Stomach (tissue), 9 donors: ENCODE results near the gene TAPBP. TPM values are rescaled to one million over a fixed set of nuclear protein-coding genes. Genes with fewer than 3 reads are reported as not detected.
"Not testable (repeated sequence)": the region's sequence is repeated elsewhere in the genome, so short reads cannot be mapped to it uniquely, and the experiment has no call there.

Source experiments
- DNase-seq, 2 donors: peaks; one replicate each; pipeline versions ENCODE4 v3.0.0 to v3.0.0-alpha.2; 2013 to 2019
- H3K27ac ChIP-seq, 5 donors: fragments of 200-600 bp in 4 of 5; sonication (generic) in 4 of 5; one replicate each; pipeline ENCODE4 v1.5.1; 2013 to 2019; ENCODE audit warnings: mild to moderate bottlenecking in 1 of 5, moderate library complexity in 1 of 5
- H3K27me3 ChIP-seq, 3 donors: fragments of 200-600 bp; sonication (generic); one replicate each; pipeline ENCODE4 v1.5.1; 2017 to 2019; ENCODE audit warnings: mixed run types in 1 of 3
- H3K36me3 ChIP-seq, 4 donors: fragments of 200-600 bp; sonication (generic); 1 replicate in 3 of 4; 2 replicates in 1 of 4; pipeline ENCODE4 v1.5.1; 2016 to 2019
- H3K4me1 ChIP-seq, 4 donors: fragments of 200-600 bp; sonication (generic); one replicate each; pipeline ENCODE4 v1.5.1; 2016 to 2019
- H3K4me3 ChIP-seq, 4 donors: fragments of 200-600 bp; sonication (generic) in 3 of 4; one replicate each; pipeline ENCODE4 v1.5.1; 2016 to 2019; ENCODE audit warnings: mild to moderate bottlenecking in 1 of 4
- H3K9me3 ChIP-seq, 4 donors: fragments of 200-600 bp; sonication (generic); one replicate each; pipeline ENCODE4 v1.5.1; 2016 to 2019
- CTCF ChIP-seq, 7 experiments: fragments of 450-650 bp in 4 of 7; fragments of 200-600 bp in 3 of 7; sonication (generic) in 3 of 7; IDR thresholded peaks; one replicate each; pipeline ENCODE4 v1.5.1; 2016 to 2019; ENCODE audit warnings: antibody characterized with exemption in 7 of 7, control low read depth in 2 of 7, mild to moderate bottlenecking in 1 of 7
- EP300 ChIP-seq: sonication (generic); formaldehyde crosslinking; IDR thresholded peaks from one replicate; pipeline ENCODE4 v1.6.1; 2017; ENCODE audit warnings: antibody characterized with exemption
- POLR2A ChIP-seq, 4 donors: fragments of 450-650 bp; IDR thresholded peaks; one replicate each; pipeline ENCODE4 v1.6.1; 2016; ENCODE audit warnings: antibody characterized with exemption in 4 of 4, control low read depth in 2 of 4, mild to moderate bottlenecking in 1 of 4, moderate library complexity in 1 of 4
- POLR2AphosphoS5 ChIP-seq, 3 donors: sonication (generic); formaldehyde crosslinking; IDR thresholded peaks; one replicate each; pipeline ENCODE4 v1.6.1; 2016; ENCODE audit warnings: antibody characterized with exemption in 3 of 3
- WGBS, 5 donors: extraction: QIAGEN DNeasy Blood & Tissue Kit in 3 of 5; methylation state at CpG; one replicate each; pipeline versions ENCODE4 v1.1.5 to v1.1.7; 2013 to 2018; 5-methylcytosine and 5-hydroxymethylcytosine counted together
- intact Hi-C: fragments of 100-400 bp; cut with DNase I; formaldehyde crosslinking; loops from one replicate; pipeline ENCODE4 v1.15.1; 2023; ENCODE audit warnings: low total_unique reads
- polyA plus RNA-seq, 3 donors: library from polyadenylated mRNA; stranded (reverse); fragments of 200-250 nt; gene quantifications; one replicate each; pipeline ENCODE4 v1.2.3, GENCODE V29; 2013
- total RNA-seq, 5 donors: library from RNA; depleted of rRNA; stranded (reverse); fragments of >200 nt; gene quantifications; one replicate each; pipeline versions ENCODE4 v1.1.0 to v1.2.3, GENCODE V29; 2014 to 2016
- donor health status: healthy with polysubstance abuse.
- donor health status: Bipolar disorder and iron deficiency.
- donor health status: healthy.

The TAPBP gene
- total and polyA plus RNA-seq, 8 donors, result 17.0 to 242 (median 52.0) TPM

- Histone ChIP-seq H3K9me3 (no peaks in the 10 kb centered on the region), H3K4me1 (peaks cover 37 to 61% (median 56%) of the 10 kb centered on the region in 4 donors), H3K36me3 (peaks cover 57 to 66% (median 65%) of the 10 kb centered on the region in 4 donors), H3K4me3 (peak overlapping the region; percentile 63 to 77 (median 70)), H3K27me3 (no peaks in the 10 kb centered on the region), H3K27ac (peak overlapping the region; percentile 91 to 96 (median 93))
- intact Hi-C loops, result no loop called here
- no peak for TF ChIP-seq POLR2A (IDR thresholded peaks at IDR 0.05)
- TF ChIP-seq CTCF (IDR thresholded peaks at IDR 0.05), result no peak
- no peak for TF ChIP-seq EP300
- TF ChIP-seq POLR2AphosphoS5 (IDR thresholded peaks at IDR 0.05), result no peak
- whole genome bisulfite sequencing, 5 donors, result 1 to 7% (median 2%) methylated on average over 7 of the region's 7 CpGs
- DNase-seq, result no peak
These were observed 42.8 kb downstream of the TAPBP start for GRCh38 chr6:33271117-33271467.

- peaks cover 0 to 2% (median 0%) of the 10 kb centered on the region in 4 donors for H3K4me1 ChIP-seq
- 84 to 97% (median 93%) methylated on average over 7 of the region's 7 CpGs for WGBS, 5 donors
- peaks cover 0 to under 1% (median 0%) of the 10 kb centered on the region in 4 donors for H3K9me3 ChIP-seq
- H3K36me3 ChIP-seq, result peaks cover 46 to 98% (median 97%) of the 10 kb centered on the region in 4 donors
- intact Hi-C loops, result no loop called here
- no peak overlapping the region for H3K4me3 ChIP-seq
- TF ChIP-seq POLR2AphosphoS5 (IDR thresholded peaks at IDR 0.05) (no peak), CTCF (IDR thresholded peaks at IDR 0.05) (no peak), EP300 (no peak), POLR2A (IDR thresholded peaks at IDR 0.05) (no peak)
- no peak for DNase-seq
- H3K27ac ChIP-seq, result no peak overlapping the region
- H3K27me3 ChIP-seq, result no peaks in the 10 kb centered on the region
These were observed 49.9 kb downstream of the TAPBP start for GRCh38 chr6:33264015-33264414.

GRCh38 chr6:33262490-33262889 is 51.4 kb downstream of the TAPBP start:
- H3K4me3 ChIP-seq, H3K27me3 ChIP-seq, intact Hi-C loops, DNase-seq, H3K27ac ChIP-seq, H3K4me1 ChIP-seq, H3K9me3 ChIP-seq: not testable (repeated sequence)
- H3K36me3 ChIP-seq, result peaks cover 38 to 96% (median 94%) of the 10 kb centered on the region in 4 donors
- 92 to 99% (median 95%) methylated on average over 3 of the region's 3 CpGs for WGBS, 5 donors

- H3K27ac ChIP-seq, result no peak overlapping the region
- H3K4me1 ChIP-seq, result no peaks in the 10 kb centered on the region
- peaks cover 18 to 83% (median 77%) of the 10 kb centered on the region in 4 donors for H3K36me3 ChIP-seq
- no peak for DNase-seq
- TF ChIP-seq POLR2A (IDR thresholded peaks at IDR 0.05), result no peak
- no peak for TF ChIP-seq POLR2AphosphoS5 (IDR thresholded peaks at IDR 0.05)
- intact Hi-C loops, result no loop called here
- 26 to 61% (median 38%) methylated on average over 5 of the region's 5 CpGs for WGBS, 5 donors
- no peaks in the 10 kb centered on the region for H3K27me3 ChIP-seq
- peaks cover 0 to 9% (median 3%) of the 10 kb centered on the region in 4 donors for H3K9me3 ChIP-seq
- no peak overlapping the region for H3K4me3 ChIP-seq
These were observed 54.8 kb downstream of the TAPBP start for GRCh38 chr6:33259032-33259431.

- H3K36me3 ChIP-seq, result peaks cover 12 to 56% (median 50%) of the 10 kb centered on the region in 4 donors
- TF ChIP-seq POLR2A (IDR thresholded peaks at IDR 0.05) (no peak), POLR2AphosphoS5 (IDR thresholded peaks at IDR 0.05) (no peak), CTCF (IDR thresholded peaks at IDR 0.05) (no peak), EP300 (no peak)
- H3K4me3 ChIP-seq, result no peak overlapping the region
- DNase-seq, result no peak
- H3K9me3 ChIP-seq, result peaks cover 0 to 9% (median 3%) of the 10 kb centered on the region in 4 donors
- intact Hi-C loops, result no loop called here
- no peaks in the 10 kb centered on the region for H3K27me3 ChIP-seq
- WGBS, 5 donors, result 92 to 99% (median 95%) methylated on average over 4 of the region's 4 CpGs
- H3K27ac ChIP-seq, result no peak overlapping the region
- H3K4me1 ChIP-seq, result peaks cover 11 to 21% (median 13%) of the 10 kb centered on the region in 4 donors
These were observed 59.3 kb downstream of the TAPBP start for GRCh38 chr6:33254591-33254990.
